NCI-H2196 treated with DMSO at 0.1 percent for 48 hours (cell line): ENCODE measurements around the gene ITPR3.
A peak's percentile ranks its signal among the peaks of the same experiment; 100 is the strongest.

ENCODE experiments used
- DNase-seq: peaks from one replicate; lab custom pipeline; 2025; ENCODE audit not compliant: unreplicated experiment; lab: John Stamatoyannopoulos, UW

The ITPR3 gene

GRCh38 chr6:33633462-33634158, 12.5 kb downstream of the ITPR3 start:
- DNase-seq: peak; percentile 26

GRCh38 chr6:33634161-33634727, 13.1 kb downstream of the ITPR3 start:
- peak; percentile 16 for DNase-seq

- no peak for DNase-seq
These were observed 13.8 kb downstream of the ITPR3 start for GRCh38 chr6:33634946-33635345.

- no peak for DNase-seq
These were observed 15.5 kb downstream of the ITPR3 start for GRCh38 chr6:33636655-33637054.

- no peak for DNase-seq
These were observed 17.4 kb downstream of the ITPR3 start for GRCh38 chr6:33638556-33638955.

GRCh38 chr6:33639559-33639958, 18.4 kb downstream of the ITPR3 start:
- DNase-seq: no peak

- no peak for DNase-seq
These were observed 19.2 kb downstream of the ITPR3 start for GRCh38 chr6:33640361-33640760.

GRCh38 chr6:33641144-33641543, 20.0 kb downstream of the ITPR3 start:
- DNase-seq: no peak

- DNase-seq: no peak
These were observed 20.5 kb downstream of the ITPR3 start for GRCh38 chr6:33641602-33642001.

GRCh38 chr6:33642897-33643296, 21.8 kb downstream of the ITPR3 start:
- DNase-seq: no peak

- no peak for DNase-seq
These were observed 30.3 kb downstream of the ITPR3 start for GRCh38 chr6:33651403-33651802.

GRCh38 chr6:33652002-33652401, 30.9 kb downstream of the ITPR3 start:
- no peak for DNase-seq

- DNase-seq: no peak
These were observed 33.9 kb downstream of the ITPR3 start for GRCh38 chr6:33654831-33655554.

- DNase-seq: no peak
These were observed 35.7 kb downstream of the ITPR3 start for GRCh38 chr6:33656844-33657243.

- no peak for DNase-seq
These were observed 38.0 kb downstream of the ITPR3 start for GRCh38 chr6:33658982-33659689.

GRCh38 chr6:33659986-33660385, 38.9 kb downstream of the ITPR3 start:
- DNase-seq: no peak

- no peak for DNase-seq
These were observed 40.1 kb downstream of the ITPR3 start for GRCh38 chr6:33661106-33661838.

- DNase-seq: no peak
These were observed 41.2 kb downstream of the ITPR3 start for GRCh38 chr6:33662318-33662717.

GRCh38 chr6:33663028-33663427, 41.9 kb downstream of the ITPR3 start:
- no peak for DNase-seq

GRCh38 chr6:33663727-33664449, 42.8 kb downstream of the ITPR3 start:
- no peak for DNase-seq
